Uterus (tissue), 4 donors: ENCODE results near the gene PLEKHM1. TPM values are rescaled to one million over a fixed set of nuclear protein-coding genes. Genes with fewer than 3 reads are reported as not detected.

Experiments used
- DNase-seq, 2 donors: peaks; one replicate each; pipeline ENCODE4 v3.0.0-alpha.2; 2019 to 2020
- H3K27ac ChIP-seq, 2 donors: fragments of 200-600 bp; sonication (generic); 1 replicate in 1 of 2; 2 replicates in 1 of 2; pipeline ENCODE4 v1.5.1; 2016 to 2018
- H3K27me3 ChIP-seq, 2 donors: fragments of 200-600 bp; sonication (generic); one replicate each; pipeline ENCODE4 v1.5.1; 2018 to 2019; ENCODE audit warnings: control low read depth in 1 of 2
- H3K36me3 ChIP-seq, 2 donors: fragments of 200-600 bp; sonication (generic); one replicate each; pipeline ENCODE4 v1.5.1; 2019; ENCODE audit warnings: control low read depth in 1 of 2
- H3K4me1 ChIP-seq, 2 donors: fragments of 200-600 bp; sonication (generic); one replicate each; pipeline ENCODE4 v1.5.1; 2018 to 2019; ENCODE audit warnings: control low read depth in 1 of 2
- H3K4me3 ChIP-seq, 2 donors: fragments of 200-600 bp; sonication (generic); 1 replicate in 1 of 2; 2 replicates in 1 of 2; pipeline ENCODE4 v1.5.1; 2018 to 2019; ENCODE audit warnings: mild to moderate bottlenecking in 1 of 2
- H3K9me3 ChIP-seq, 2 donors: fragments of 200-600 bp; sonication (generic); one replicate each; pipeline ENCODE4 v1.5.1; 2019; ENCODE audit warnings: control low read depth in 1 of 2
- CTCF ChIP-seq, 4 experiments: fragments of 200-600 bp in 2 of 4; fragments of 450-650 bp in 2 of 4; sonication (generic) in 2 of 4; IDR thresholded peaks; one replicate each; pipeline ENCODE4 v1.5.1; 2016 to 2019; ENCODE audit warnings: antibody characterized with exemption in 4 of 4, mild to moderate bottlenecking in 2 of 4, moderate library complexity in 1 of 4
- POLR2A ChIP-seq, 2 donors: fragments of 450-650 bp; IDR thresholded peaks; one replicate each; pipeline ENCODE4 v1.6.1; 2016; ENCODE audit warnings: antibody characterized with exemption in 2 of 2, mild to moderate bottlenecking in 1 of 2, moderate library complexity in 1 of 2
- intact Hi-C: fragments of 100-400 bp; cut with DNase I; formaldehyde crosslinking; loops from one replicate; pipeline ENCODE4 v1.15.1; 2023; ENCODE audit warnings: low total_unique reads
- small RNA-seq: library from RNA; depleted of rRNA; stranded (forward); fragments of <200 nt; gene quantifications from one replicate; pipeline ENCODE3, GENCODE V24; 2016
- total RNA-seq, 4 donors: library from RNA; depleted of rRNA in 3 of 4; stranded (reverse); fragments of >200 nt in 3 of 4; gene quantifications; one replicate each; pipeline versions ENCODE4 v1.1.0 to v1.2.4, GENCODE V29; 2014 to 2023
- donor health status: DM: yes; HTN: yes; CAD: no.

The PLEKHM1 gene
- total RNA-seq, 4 donors from 2014 or later, result 6.9 to 107 (median 33.0) TPM

GRCh38 chr17:45386178-45386577, 104.3 kb downstream of the PLEKHM1 start:
- Histone ChIP-seq H3K4me1 (no peaks in the 10 kb centered on the region), H3K4me3 (no peak overlapping the region), H3K36me3 (no peaks in the 10 kb centered on the region), H3K27ac (no peak overlapping the region), H3K27me3 (no peaks in the 10 kb centered on the region), H3K9me3 (no peaks in the 10 kb centered on the region)
- no peak for TF ChIP-seq CTCF (IDR thresholded peaks at IDR 0.05)
- no peak for TF ChIP-seq POLR2A (IDR thresholded peaks at IDR 0.05)
- no peak for DNase-seq
- intact Hi-C loops, result loop anchor here (5.0 kb wide), 2 partner anchors 109 to 159 kb away; no protein-coding TSS in a partner anchor

Small RNA genes lying within 50 kb of the gene (small RNA-seq; reads per million reads assigned to genes)
- gene RF00017, result not detected

Other genes with a start within 250 kb of the PLEKHM1 start
- gene SPATA32, start 228.6 kb downstream of the PLEKHM1 start, total RNA-seq, result not detected
- gene MAP3K14, start 173.7 kb downstream of the PLEKHM1 start, total RNA-seq, result 10 to 100 TPM in 1 of 4 donors, 1 to 10 TPM in 3; 1.0 to 22.1 (median 4.9) TPM
- 10 to 100 TPM in 3 of 4 donors, 1 to 10 TPM in 1; 9.4 to 36.6 (median 16.0) TPM for gene ARHGAP27, start 57.9 kb downstream of the PLEKHM1 start, total RNA-seq